ENCODE measurements around the gene ACP1. TPM values are rescaled to one million over a fixed set of nuclear protein-coding genes. Genes with fewer than 3 reads are reported as not detected.

Gene ACP1
- total RNA-seq, 1 experiment from 2014 or later = 132 TPM

- H3K9me3 Mint-ChIP-seq (ENCODE audit: unreplicated experiment) = peaks cover 24% of the 10 kb centered on the region
- POLR2A ChIA-PET = no interaction called here
- H3K27me3 Mint-ChIP-seq (ENCODE audit: insufficient read depth, unreplicated experiment) = peaks cover 20% of the 10 kb centered on the region
- no peak for DNase-seq (ENCODE audit: unreplicated experiment)
- H3K36me3 Mint-ChIP-seq (ENCODE audit: insufficient read depth, unreplicated experiment) = no peaks in the 10 kb centered on the region
- CTCF ChIA-PET = no interaction called here
- no peak for TF ChIP-seq CTCF (IDR thresholded peaks at IDR 0.05; ENCODE audit: unreplicated experiment)
- BruUV-seq (replicated peaks) = no TSS peak
- H3K4me1 Mint-ChIP-seq (ENCODE audit: insufficient read depth, unreplicated experiment) = peaks cover under 1% of the 10 kb centered on the region
- no peak overlapping the region for H3K4me3 Mint-ChIP-seq (ENCODE audit: unreplicated experiment)
- intact Hi-C loops (cut with micrococcal nuclease) = no loop called here
- no peak overlapping the region for H3K27ac Mint-ChIP-seq (ENCODE audit: low read depth, unreplicated experiment)
These were observed 58.3 kb downstream of the ACP1 start for GRCh38 chr2:323035-323434.

Other genes with a start within 250 kb of the ACP1 start
- 8.3 and 10.3 TPM in 2 replicates for gene FAM110C, start 218.4 kb upstream of the ACP1 start, total RNA-seq (2022)
- gene SH3YL1, start 915 bp upstream of the ACP1 start, total RNA-seq (2022) = 39.1 and 47.4 TPM in 2 replicates
- gene ALKAL2, start 23.1 kb downstream of the ACP1 start, total RNA-seq (2022) = not detected in 2 replicates